GM12872 (cell line): ENCODE results near the gene MARK2.

Experiments used
- TF ChIP-seq, protein P1 (sequence below): IDR thresholded peaks from 3 replicates; pipeline ENCODE4 v1.5.1; 2011; ENCODE audit warnings: low read depth, mild to moderate bottlenecking, low read length, moderate library complexity; ENCODE audit not compliant: insufficient read depth

MARK2 gene

DNA sequence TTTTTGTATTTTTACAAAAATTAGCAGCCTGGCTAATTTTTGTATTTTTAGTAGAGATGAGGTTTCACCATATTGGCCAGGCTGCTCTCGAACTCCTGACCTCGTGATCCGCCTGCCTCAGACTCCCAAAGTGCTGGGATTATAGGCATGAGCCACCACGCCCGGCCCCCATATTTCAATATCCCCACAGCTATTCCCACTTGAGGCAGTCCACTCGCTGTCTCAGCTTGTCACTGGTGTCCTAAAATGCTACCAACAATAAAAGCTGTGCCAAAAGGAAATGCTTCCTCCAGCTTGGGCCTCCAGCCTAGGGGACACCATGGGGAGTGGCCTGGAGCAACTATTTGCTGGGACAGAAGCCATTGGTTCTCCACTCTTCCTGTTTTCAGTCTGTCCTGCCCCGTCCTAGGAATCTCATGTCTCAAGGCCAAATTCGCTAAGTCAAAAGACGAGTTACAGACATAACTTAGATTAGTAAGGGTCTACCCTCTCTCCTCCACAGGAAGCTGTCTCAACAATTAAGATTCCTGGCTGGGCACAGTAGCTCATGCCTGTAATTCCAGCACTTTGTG is 33.0 kb upstream of the MARK2 start:
- TF ChIP-seq, protein P1, sequence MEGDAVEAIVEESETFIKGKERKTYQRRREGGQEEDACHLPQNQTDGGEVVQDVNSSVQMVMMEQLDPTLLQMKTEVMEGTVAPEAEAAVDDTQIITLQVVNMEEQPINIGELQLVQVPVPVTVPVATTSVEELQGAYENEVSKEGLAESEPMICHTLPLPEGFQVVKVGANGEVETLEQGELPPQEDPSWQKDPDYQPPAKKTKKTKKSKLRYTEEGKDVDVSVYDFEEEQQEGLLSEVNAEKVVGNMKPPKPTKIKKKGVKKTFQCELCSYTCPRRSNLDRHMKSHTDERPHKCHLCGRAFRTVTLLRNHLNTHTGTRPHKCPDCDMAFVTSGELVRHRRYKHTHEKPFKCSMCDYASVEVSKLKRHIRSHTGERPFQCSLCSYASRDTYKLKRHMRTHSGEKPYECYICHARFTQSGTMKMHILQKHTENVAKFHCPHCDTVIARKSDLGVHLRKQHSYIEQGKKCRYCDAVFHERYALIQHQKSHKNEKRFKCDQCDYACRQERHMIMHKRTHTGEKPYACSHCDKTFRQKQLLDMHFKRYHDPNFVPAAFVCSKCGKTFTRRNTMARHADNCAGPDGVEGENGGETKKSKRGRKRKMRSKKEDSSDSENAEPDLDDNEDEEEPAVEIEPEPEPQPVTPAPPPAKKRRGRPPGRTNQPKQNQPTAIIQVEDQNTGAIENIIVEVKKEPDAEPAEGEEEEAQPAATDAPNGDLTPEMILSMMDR: no peak

DNA sequence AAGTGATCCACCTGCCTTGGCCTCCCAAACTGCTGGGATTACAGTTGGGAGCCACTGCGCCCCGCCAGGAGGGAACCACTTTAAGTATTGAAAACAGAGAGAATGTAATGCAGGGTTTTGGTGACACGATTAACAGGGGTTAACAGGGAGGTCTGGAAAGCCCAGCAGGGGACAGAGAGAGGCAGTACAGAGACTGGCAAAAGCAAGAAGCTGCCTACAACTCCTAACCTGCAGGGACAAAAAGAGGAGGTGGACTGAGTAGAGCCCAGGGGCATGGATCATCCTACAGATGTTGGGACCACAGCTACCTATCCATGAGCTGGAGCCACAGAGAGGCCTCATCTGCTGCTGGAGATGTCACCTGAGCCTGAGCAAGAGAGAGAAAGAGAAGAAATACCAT is 27.4 kb upstream of the MARK2 start:
- TF ChIP-seq, protein P1: no peak

DNA sequence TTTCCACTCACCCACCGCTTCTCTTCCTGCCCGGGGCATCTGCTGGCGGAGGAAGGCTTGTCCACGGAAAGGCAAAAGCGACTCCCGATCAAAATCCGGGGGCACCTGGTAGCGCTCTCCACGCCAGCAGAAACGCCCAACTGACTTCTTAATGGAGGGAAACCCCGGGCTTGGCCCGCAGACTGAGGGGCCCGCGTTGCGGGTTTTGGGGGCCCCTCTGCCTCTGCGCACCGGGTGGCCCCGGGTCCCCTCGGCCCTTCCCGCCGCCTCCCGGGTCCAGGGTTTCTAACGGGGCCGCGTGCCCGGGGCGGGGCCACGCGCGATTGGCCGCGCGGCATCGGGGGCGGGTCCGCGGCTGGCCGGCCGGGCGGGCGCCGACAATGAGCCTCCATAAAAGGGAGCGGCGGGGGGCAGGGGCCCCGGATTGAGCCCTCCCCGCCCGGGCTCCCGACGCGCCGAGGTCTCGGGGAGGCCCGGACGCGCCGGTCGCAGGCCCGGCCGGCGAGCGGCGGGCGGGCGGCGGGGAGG is 25.8 kb upstream of the MARK2 start, which contains the start of gene SPINDOC:
Gene SPINDOC (plus strand): TSS at position 422 of the 528 bp plus-strand sequence. CDS start 231 bp downstream, outside the sequence.
- TF ChIP-seq, protein P1: no peak

DNA sequence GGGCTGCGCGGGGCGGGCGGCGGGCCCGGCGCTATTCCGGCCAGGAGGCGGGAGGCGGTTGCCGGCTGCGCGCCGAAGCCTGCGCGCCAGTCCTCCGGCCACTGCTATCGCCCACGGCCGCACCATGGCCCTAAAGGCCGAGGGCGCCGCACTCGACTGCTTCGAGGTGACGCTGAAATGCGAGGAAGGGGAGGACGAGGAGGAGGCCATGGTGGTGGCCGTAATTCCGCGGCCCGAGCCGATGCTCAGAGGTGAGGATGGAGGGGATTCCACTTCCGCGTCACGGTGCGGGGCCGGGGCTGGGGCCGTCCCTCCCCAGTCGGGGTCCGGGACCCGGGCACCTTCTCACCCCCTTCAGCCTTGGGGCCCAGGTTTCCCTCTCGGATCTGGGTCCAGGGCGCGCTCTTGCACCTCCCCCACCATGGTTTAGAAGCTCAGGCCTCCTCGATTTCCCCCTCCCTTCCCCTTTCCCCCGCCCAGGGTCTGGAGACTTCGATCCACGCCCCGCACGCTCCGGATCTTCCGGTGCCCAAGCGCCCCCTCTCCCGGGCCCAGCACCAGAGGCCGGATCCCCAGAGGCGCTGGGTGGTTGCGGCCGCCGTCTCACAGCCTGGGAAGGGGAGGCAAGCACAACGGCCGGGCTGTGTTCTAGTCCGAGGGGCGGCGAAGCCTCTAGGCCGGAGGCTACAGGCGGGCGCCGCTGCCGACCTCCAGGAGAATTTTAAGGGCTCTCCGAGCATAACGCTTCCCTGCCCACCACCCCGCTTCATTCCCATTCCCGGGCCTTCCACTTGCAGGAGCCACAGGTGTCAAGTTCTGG is 25.1 kb upstream of the MARK2 start:
- TF ChIP-seq, protein P1: no peak

DNA sequence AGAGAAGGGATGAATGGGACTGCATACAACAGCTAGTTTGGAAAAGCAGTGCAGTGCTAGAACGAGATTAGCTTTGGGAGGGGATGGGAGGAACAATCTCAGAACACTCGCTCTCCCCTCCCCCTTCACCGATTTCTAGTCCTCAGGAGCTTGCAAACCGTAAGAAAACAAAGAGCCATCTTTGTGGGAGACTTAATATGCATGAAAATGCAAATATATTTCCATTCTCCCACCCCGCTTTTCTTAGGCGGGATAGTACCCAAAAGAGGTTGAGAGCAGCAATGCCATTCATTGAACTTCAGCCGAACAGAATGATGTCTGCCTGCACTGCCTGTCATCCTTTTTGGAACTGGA is 24.6 kb upstream of the MARK2 start:
- TF ChIP-seq, protein P1: no peak

DNA sequence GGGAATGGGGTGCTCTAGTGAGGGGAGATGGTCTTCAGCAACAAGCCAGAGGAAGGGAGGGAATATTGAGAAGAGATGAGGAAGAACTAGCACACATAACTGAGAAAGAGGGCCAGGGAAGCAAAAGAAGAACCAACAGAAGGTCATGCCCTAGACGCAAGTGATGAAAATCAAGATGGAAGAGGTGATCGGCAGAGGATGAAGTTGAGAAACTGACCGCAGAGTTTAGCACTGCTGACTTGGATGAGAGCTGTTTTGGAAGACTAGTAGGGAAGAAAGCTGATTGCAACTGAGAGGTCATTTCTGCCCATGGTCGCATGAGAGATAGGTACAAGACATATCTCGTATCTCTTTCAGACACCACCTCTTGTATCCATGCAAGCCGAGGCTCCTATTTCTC is 22.7 kb upstream of the MARK2 start:
- TF ChIP-seq, protein P1: no peak

DNA sequence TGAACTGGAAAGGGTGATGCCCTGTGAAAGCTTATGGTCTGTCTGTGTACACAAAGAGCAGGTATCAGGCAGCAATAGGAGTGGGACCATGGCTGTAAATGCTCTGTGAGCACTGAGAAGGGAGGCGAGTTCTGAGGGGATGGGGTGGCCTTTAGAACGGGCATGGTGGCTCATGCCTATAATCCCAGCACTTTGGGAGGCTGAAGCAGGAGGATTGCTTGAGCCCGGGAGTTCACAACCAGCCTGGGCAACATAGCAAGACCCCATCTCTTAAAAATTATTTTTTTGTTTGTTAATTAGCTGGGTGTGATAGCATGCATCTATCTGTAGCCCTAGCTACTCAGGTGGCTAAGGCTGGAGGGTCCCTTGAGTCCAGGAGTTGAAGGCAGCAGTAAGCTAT is 22.2 kb upstream of the MARK2 start:
- TF ChIP-seq, protein P1: no peak
